Bronchial smooth muscle cell (primary cell): Measurements from ENCODE around the gene AMY2B. TPM values are rescaled to one million over a fixed set of nuclear protein-coding genes. Genes with fewer than 3 reads are reported as not detected.

ENCODE experiments used
- total RNA-seq: library from RNA; depleted of rRNA; stranded (reverse); fragments of >200 nt; gene quantifications from 2 replicates; pipeline ENCODE4 v1.2.1, GENCODE V29; 2014

The AMY2B gene
- 4.7 and 10.0 TPM in 2 replicates for total RNA-seq

DNA sequence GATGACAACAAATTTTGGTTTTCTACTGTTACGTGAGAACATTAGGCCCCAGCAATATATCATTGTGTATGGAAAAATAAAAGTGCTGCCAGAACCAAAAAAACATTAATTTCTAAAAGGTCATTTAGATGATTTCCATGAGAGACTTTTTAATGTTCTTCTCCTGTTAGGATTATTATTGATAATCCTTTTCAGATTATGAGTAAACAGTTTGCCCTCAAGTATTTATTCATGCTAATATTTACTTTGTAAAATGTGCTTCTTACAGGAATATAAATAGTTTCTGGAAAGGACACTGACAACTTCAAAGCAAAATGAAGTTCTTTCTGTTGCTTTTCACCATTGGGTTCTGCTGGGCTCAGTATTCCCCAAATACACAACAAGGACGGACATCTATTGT lies at the start of gene AMY2B:
TSS of gene AMY2B (plus strand) at position 301 of the 400 bp plus-strand sequence. CDS start at position 315, 14 bp downstream.

DNA sequence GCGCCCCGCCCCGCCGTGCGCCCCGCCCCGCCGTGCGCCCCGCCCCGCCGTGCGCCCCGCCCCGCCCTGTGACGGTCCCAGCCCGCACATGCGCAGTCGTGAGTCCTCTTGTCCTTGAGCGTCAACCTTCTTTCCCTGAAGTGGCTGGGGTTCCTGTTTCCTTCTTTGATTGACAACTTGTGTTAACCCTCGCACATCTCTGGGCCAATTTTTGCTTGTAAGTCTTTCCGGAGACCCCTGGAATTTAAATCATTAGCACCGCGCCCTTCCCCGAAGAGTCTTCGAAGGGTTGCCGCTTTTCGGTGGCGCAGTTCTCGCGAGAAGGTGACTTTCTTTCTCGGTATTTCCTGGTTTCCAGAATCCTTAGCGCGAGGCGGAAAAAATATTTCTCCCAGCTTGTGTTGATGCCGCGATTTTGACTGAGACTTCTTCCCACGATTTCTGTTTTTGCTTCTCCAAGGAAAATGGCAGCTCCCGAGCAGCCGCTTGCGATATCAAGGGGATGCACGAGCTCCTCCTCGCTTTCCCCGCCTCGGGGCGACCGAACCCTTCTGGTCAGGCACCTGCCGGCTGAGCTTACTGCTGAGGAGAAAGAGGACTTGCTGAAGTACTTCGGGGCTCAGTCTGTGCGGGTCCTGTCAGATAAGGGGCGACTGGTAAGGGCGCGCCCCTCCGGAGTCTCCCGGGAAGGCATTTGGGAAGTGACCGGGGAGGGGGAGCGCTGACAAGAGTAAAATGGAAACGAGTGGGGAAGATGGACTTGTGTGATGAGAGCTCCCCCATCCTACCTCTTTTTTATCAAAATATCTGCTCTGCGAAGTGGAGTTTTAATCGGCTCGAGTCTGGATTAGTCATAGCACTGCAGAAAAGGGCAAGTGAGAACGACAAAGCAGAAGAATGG lies 45.5 kb upstream of the AMY2B start, which contains the start of gene RNPC3:
TSS of gene RNPC3 (plus strand) at position 93 of the 901 bp plus-strand sequence. CDS start at position 465, 372 bp downstream.

DNA sequence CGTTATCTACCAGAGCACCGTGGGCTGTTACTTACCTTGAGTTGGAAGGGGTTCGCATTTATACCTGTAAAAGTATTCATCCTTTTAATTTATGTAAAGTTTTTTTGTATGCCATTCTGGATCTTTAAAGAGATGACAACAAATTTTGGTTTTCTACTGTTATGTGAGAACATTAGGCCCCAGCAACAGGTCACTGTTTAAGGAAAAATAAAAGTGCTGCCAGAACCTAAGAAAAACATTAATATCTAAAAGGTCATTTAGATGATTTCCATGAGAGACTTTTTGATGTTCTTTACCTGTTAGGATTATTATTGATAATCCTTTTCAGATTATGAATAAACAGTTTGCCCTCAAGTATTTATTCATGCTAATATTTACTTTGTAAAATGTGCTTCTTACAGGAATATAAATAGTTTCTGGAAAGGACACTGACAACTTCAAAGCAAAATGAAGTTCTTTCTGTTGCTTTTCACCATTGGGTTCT lies 45.6 kb downstream of the AMY2B start, which contains the start of gene AMY2A:
TSS of gene AMY2A (plus strand) at position 434 of the 484 bp plus-strand sequence. CDS start at position 448, 14 bp downstream.

Other genes starting within 250 kb of the AMY2B start
- gene RNPC3, start 45.9 kb upstream of the AMY2B start, total RNA-seq = 2.3 and 4.7 TPM in 2 replicates
- gene AMY2A, start 45.8 kb downstream of the AMY2B start, total RNA-seq = 0.09 TPM in 1 of 2 replicates, not detected in the other
- gene AMY1A, start 84.2 kb downstream of the AMY2B start, total RNA-seq = not detected in 2 replicates
- gene AMY1B, start 124.6 kb downstream of the AMY2B start, total RNA-seq = not detected in 2 replicates
- gene AMY1C, start 178.3 kb downstream of the AMY2B start, total RNA-seq = not detected in 2 replicates